GM13976 (cell line): ENCODE measurements around the gene LRSAM1.

ENCODE experiments used
- DNase-seq: peaks from one replicate; pipeline ENCODE4 v3.0.0; 2012; ENCODE audit warnings: low spot score
- CTCF ChIP-seq: IDR thresholded peaks from 2 replicates; pipeline ENCODE4 v1.5.1; 2012; ENCODE audit warnings: borderline replicate concordance, mild to moderate bottlenecking; ENCODE audit not compliant: insufficient read depth; ENCODE audit errors: extremely low read depth, missing control alignments, control extremely low read depth
- in situ Hi-C: fragments of 300-500 bp; cut with MboI; formaldehyde crosslinking; loops from one replicate; pipeline ENCODE4 v1.12.0; 2022; ENCODE audit warnings: low sequenced_read_pairs, mixed read lengths, inconsistent platforms; ENCODE audit not compliant: unreplicated experiment

LRSAM1 gene

GRCh38 chr9:127525401-127526188, 74.3 kb downstream of the LRSAM1 start:
- in situ Hi-C loops, result no loop called here
- TF ChIP-seq CTCF, result no peak
- no peak for DNase-seq

GRCh38 chr9:127526655-127527559, 75.6 kb downstream of the LRSAM1 start:
- TF ChIP-seq CTCF, result no peak
- DNase-seq, result no peak
- in situ Hi-C loops, result no loop called here

- no peak for DNase-seq
- no peak for TF ChIP-seq CTCF
- in situ Hi-C loops, result no loop called here
Observed at GRCh38 chr9:127527560-127528268, 76.4 kb downstream of the LRSAM1 start.

GRCh38 chr9:127528422-127529251, 77.3 kb downstream of the LRSAM1 start:
- DNase-seq, result no peak
- no peak for TF ChIP-seq CTCF
- in situ Hi-C loops, result no loop called here

GRCh38 chr9:127529671-127530070, 78.4 kb downstream of the LRSAM1 start:
- in situ Hi-C loops, result no loop called here
- TF ChIP-seq CTCF, result no peak
- DNase-seq, result no peak
